Measurements from ENCODE around the gene ZBTB11.
"Not testable (repeated sequence)": the region's sequence is repeated elsewhere in the genome, so short reads cannot be mapped to it uniquely, and the experiment has no call there.

Gene ZBTB11

GRCh38 chr3:101691685-101692671 is 15.0 kb upstream of the ZBTB11 start:
- not testable (repeated sequence) for DNase-seq

DNA sequence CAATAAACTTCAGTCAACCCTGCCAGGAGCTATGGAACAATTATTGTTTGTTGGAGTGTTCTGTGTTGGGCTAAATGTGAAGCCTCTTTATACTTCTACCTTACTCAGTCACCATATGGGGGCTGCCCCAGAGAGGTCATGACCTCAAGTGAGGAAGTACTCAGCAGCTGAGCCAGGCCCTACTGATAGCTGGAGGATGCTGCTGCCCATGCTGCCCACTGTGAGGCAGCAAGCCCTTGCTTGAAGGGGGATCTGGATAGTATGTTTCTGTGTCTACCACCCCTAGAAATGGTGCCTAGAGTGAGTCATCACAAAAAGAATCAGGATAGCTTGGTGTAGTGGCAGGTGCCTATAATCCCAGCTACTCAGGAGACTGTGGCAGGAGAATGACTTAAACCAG is 14.0 kb upstream of the ZBTB11 start:
- DNase-seq, result no peak

- DNase-seq, result no peak
Observed at GRCh38 chr3:101689286-101689685, 12.4 kb upstream of the ZBTB11 start.

- DNase-seq, result no peak
Observed at GRCh38 chr3:101687142-101687931, 10.4 kb upstream of the ZBTB11 start.

GRCh38 chr3:101685870-101686307 is 9.0 kb upstream of the ZBTB11 start:
- DNase-seq, result no peak

DNA sequence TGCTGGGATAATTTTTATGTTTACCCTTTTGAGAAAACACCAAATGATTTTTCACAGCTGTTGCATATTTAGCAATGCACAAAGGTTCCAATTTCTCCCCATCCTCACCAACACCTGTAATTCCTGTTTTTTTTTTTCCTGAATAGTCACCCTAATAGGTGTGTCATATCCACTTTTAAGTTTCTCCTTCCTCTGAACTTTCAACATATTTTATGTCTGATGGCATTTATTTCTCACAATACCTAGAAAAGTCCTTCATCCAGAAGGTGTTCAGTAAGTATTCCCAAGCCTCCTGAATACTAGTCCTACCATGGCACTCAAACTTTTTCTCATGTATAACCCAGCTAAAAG is 8.1 kb upstream of the ZBTB11 start:
- DNase-seq, result no peak

DNA sequence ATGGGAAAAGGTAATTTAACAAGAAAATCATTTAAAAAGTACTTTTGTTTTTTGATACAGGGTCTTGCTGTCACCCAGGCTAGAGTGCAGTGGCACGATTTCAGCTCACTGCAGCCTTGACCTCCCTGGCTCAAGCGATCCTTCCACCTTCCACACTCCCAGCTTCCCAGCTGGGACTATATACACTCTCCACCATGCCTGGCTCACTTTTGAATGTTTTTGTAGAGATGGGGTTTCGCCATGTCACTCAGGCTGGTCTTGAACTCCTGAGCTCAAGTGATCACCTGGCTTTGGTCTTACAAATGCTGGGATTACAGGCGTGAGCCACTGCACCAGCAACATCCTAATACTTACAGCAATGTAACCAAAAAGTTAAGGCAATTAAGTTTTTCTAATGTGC is 3.5 kb upstream of the ZBTB11 start:
- no peak for DNase-seq

DNA sequence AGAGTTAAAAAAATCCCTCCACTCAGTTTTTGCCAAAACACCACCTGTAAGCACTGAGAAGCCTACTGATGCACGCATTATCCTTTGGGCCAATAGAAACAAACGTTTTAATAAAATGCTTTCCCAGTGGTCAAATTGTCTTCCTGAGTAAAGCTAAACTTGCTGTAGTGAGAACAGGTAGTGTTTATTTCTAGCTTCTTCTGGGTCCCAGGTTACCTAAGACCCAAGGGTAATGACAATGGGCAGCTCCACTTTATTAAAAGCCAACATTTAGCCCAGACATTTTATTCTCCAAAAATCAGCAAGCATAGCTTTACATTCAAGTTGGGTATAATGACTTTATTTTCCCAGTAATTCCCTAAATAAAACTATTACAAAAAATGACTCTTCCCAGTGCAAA is 1.9 kb upstream of the ZBTB11 start:
- not testable (repeated sequence) for DNase-seq

- DNase-seq, result no peak
Observed at GRCh38 chr3:101677436-101678286, 729 bp upstream of the ZBTB11 start.

DNA sequence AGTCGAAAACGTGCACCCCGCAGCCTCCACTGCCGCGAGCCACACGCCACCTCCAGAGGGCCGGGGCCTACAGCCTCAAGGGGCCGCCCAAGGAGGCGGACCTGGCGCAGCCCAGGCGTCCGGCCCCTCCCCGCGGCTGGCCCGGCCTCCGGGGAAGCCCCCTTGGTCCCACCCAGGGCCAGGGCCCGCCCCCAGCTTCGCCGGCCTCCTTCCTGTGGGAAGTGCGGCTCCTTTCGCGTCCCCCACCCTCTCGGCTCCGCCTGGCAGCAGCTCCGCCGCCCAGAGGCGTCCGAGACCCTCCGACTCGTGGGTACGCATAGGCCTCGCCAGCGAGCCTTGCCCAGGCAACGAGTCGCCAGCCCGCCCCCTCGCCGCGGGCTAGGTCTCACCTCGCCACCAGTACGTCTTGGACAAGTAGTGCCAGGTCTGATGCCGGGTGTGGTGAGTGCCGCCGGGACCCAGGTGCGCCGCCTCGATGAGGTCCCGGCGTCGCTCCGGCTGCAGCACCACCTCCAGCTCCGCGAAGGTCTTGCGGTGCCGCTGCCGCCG is 642 bp downstream of the ZBTB11 start:
- DNase-seq, result peak; percentile 95

DNA sequence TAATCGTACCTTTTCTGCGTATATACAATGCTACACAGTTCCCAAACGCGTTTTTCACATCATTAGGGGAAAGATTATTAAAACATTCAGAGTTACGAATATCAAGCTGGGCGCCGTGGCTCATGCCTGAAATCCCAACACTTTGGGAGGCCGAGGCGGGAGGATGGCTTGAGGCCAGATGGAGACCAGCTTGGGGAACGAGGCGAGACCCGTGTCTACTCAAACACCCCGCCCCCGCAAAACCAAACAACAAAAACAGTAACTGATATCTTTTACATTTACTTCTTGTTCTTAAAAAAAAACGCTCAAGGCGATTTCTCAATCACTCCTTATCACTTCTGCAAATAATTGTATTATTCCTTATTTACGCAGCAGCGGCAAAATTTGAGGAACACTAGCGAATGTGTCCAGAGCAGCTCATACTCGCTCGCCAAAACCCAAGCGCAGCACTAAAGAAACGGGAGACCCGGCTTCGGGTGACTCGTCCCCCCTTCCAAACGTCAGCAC is 1.2 kb downstream of the ZBTB11 start:
- DNase-seq, result no peak

DNA sequence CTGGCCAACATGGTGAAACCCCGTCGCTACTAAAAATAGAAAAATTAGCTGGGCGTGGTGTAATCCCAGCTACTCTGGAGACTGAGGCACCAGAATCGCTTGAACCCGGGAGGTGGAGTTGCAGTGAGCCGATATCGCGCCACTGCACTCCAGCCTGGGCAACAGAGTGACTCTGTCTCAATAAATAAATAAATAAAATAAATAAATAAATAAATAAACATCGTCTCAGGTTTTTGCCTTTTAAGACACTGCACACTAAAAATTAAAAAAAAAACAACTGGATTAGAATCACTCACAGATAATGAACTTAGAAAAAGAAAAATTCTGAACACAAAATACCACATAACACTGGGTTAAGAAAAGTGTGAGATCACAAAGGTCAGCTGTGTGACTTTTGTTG is 2.4 kb downstream of the ZBTB11 start:
- DNase-seq, result no peak

- DNase-seq, result no peak
Observed at GRCh38 chr3:101673953-101674352, 3.0 kb downstream of the ZBTB11 start.

DNA sequence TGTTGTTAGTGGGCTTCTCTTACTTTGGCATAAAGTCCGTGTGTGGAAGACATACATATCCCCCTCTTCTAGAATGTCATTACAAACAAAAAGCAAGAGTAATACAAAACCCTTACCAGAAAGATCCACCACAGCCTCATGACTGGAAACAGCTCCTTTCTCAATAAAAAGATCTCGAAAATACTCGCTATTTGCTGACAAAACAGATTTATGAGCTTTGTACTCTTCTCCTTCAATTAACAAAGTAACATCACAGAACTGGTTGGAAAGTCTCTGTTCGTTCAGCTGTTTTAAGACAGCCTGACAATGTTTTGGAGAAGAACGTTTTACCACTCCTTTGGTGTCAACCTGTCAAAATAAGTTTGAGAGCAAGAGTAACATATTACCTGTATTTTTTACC is 5.9 kb downstream of the ZBTB11 start:
- DNase-seq, result no peak

DNA sequence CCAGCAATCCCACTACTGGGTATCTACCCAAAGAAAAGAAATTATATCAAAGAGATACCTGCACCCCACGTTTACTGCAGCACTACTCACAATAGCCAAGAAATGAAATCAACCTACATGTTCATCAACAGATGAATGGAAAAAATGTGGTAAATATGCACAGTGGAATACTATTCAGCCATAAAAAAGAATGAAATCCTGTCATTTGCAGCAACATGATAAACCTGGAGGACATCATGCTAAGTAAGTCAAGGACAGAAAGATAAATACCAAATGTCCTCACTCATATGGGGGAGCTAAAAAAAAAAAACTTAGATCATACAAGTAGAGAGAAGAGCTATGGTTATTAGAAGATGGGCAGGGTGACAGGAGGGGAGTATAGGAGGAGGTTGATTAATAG is 9.1 kb downstream of the ZBTB11 start:
- no peak for DNase-seq

GRCh38 chr3:101667331-101667730 is 9.6 kb downstream of the ZBTB11 start:
- DNase-seq, result no peak

DNA sequence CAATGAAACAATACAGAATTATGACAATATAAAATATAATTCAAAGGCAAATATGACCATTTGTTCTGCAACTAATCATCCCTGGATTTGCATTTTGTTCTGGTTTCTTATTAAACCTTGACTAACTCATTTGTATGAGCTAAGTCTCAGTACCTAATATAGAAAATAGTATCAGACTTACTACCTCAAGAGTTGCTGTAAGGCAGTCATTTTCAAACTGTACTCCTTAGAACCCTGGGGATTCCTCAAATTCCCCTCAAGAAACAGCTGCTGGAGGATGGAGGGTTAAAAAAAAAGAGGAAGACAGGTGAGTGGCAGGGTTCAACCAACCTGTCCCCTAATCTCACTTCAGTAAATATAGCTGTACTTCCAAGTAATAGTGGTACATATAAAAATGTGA is 11.1 kb downstream of the ZBTB11 start:
- DNase-seq, result no peak

DNA sequence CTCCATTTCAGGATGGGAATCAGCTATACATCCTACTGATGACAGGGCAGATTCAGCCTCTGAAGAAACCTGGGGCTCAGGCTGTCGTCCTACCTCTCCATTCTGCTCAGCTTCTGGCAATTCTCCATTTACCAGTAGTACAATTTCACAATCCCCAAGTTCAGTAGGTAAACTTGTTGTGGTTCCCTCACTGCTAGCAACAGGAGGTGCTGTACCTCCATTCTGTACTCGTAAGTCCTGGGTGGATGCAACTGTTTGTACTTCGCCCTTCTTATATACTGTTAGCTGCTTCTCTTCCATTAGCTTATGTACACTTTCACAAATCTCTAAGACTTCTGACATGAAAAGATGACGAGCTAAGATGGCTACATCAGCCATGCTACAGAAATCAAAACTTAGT is 11.6 kb downstream of the ZBTB11 start:
- DNase-seq, result no peak

DNA sequence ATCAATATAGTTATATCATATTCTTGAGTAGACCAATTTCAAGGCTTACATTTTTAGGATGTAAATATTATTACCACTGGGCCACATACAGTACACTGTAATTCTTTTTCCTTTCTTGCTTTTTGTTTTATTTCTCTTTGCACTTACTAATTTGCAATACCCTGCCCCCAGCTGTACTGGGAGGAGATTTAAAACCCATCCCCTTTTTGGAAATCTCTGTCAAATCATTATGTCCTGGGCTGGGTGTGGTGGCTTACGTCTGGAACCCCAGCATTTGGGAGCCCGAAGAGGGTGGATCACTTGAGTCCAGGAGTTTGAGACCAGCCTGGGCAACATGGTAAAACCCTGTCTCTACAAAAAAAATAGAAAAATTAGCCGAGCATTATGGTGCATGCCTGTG is 16.2 kb downstream of the ZBTB11 start:
- no peak for DNase-seq

GRCh38 chr3:101656651-101657050 is 20.3 kb downstream of the ZBTB11 start:
- no peak for DNase-seq

- DNase-seq, result no peak
Observed at GRCh38 chr3:101646726-101647125, 30.2 kb downstream of the ZBTB11 start.

- peak; percentile 54 for DNase-seq
Observed at GRCh38 chr3:101643861-101644613, 32.9 kb downstream of the ZBTB11 start.
